NCI-H1092 (cell line): ENCODE results near the gene WLS.
"Not testable (repeated sequence)": the region's sequence is repeated elsewhere in the genome, so short reads cannot be mapped to it uniquely, and the experiment has no call there.

ENCODE experiments used
- DNase-seq: peaks from one replicate; lab custom pipeline; 2025; lab: John Stamatoyannopoulos, UW

Gene WLS

DNA sequence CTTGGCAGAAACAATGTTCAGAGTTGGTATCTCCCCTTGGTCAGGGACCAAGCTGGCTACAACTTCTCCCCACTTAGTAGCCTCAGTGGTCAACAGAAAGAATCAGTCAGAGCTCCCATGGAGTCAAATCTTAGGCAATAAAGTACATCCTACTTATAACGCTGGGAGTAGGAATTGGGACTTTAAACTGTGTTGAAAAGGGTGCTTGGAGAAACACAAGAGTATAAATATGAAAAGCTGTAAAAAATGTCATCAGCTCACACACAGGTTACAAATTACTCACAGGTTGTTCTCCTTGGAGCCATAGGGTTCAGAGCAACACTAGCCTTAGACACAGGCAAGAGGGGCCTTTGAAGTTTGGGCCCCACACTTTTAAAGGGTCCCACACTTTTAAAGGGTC lies 67.4 kb downstream of the WLS start:
- no peak for DNase-seq

GRCh38 chr1:68163220-68163619 lies 69.1 kb downstream of the WLS start:
- no peak for DNase-seq

GRCh38 chr1:68162761-68163160 lies 69.6 kb downstream of the WLS start:
- DNase-seq: no peak

- not testable (repeated sequence) for DNase-seq
These were observed 70.7 kb downstream of the WLS start for GRCh38 chr1:68161672-68162071.

GRCh38 chr1:68160935-68161334 lies 71.4 kb downstream of the WLS start:
- DNase-seq: not testable (repeated sequence)

DNA sequence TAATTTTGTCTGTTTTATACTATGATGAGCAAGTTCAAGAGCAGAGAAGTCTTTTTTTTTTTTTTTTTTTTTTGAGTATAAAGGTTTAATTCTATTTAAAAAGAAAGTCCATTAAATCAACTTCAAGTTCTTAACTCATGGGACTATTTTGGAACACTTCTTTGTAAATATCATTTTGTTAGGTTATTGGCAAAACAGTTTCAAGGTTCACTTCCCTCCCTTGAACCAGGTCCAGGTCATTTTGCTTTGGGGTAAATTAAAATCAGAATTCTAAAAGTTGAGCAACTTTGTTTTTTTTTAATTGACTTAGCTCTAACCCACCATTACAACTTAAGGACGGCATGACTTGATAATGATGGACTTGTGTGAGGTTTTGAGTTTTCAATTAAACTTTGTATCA lies 72.3 kb downstream of the WLS start:
- DNase-seq: no peak

GRCh38 chr1:68158837-68159236 lies 73.5 kb downstream of the WLS start:
- no peak for DNase-seq

DNA sequence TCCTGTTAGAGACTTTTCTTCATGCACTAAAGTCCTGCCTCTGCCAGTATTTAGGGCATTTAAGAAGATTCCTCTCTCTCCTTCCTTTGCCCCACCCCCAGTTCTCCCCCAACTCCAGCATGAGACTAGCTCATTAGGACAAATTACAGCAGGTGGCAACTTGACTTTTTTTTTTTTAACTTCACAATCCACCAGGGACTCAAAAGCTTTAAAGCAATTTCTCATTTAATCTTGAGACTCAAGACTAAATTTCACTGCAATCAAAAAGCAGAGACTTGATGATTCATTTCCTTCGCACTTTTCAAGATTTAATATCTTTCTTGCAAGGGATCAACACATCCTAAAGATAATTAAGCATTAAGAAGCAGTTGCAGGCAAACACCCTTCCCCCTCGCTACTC lies 74.9 kb downstream of the WLS start:
- DNase-seq: no peak

DNA sequence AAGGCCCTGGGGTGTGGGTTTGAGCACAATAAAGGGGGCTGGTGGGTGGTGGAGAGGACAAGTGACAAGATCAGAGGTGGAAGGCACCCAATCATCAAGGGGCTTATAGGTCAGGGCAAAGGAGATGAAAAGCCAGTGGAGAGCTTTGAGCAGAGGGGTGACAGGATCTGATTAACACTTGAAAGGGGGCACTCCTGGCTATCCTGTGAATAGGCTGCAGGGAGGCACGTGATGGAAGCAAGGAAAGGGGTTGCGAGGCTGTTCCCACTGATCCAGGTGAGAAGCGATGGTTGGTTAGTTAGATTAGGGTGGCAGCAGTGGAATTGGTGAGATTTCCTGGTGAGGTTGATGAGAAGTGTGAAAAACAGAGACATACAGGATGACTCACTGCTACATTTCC lies 80.6 kb downstream of the WLS start:
- DNase-seq: no peak

- DNase-seq: no peak
These were observed 82.4 kb downstream of the WLS start for GRCh38 chr1:68149907-68150306.

DNA sequence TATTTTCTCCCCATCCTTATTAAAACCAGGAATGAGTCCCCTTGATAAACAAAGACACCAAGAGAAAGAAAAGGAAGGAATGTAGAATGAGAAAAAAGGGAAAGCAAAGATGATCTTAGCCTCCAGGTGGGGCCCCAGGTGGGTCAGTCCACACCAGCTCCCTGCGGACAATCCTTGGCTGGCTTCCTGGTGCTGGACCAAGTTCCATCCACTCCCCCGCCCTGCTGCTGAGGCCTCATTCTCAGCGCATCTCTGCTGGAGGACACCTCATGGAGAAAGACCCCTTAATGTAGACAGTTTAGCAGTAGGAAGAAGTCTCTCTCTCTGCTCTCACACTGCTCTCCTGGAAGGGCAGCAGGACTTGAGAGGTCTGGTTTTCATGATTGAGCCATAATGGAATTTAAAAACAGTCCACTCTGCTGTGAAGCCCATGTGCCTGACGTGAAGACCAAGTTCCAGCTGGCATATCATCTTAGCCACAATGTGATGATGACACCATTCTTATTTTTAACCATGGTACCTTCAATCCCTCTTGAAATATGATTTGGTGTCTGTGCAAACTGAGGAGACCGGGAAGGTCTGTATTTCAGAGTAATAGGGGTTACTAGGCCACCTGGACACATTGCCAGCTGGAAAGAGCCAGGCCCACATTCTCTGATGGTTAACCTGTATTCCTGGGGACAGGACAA lies 83.1 kb downstream of the WLS start:
- no peak for DNase-seq

GRCh38 chr1:68148631-68149030 lies 83.7 kb downstream of the WLS start:
- DNase-seq: no peak

- DNase-seq: no peak
These were observed 84.7 kb downstream of the WLS start for GRCh38 chr1:68147534-68148171.

DNA sequence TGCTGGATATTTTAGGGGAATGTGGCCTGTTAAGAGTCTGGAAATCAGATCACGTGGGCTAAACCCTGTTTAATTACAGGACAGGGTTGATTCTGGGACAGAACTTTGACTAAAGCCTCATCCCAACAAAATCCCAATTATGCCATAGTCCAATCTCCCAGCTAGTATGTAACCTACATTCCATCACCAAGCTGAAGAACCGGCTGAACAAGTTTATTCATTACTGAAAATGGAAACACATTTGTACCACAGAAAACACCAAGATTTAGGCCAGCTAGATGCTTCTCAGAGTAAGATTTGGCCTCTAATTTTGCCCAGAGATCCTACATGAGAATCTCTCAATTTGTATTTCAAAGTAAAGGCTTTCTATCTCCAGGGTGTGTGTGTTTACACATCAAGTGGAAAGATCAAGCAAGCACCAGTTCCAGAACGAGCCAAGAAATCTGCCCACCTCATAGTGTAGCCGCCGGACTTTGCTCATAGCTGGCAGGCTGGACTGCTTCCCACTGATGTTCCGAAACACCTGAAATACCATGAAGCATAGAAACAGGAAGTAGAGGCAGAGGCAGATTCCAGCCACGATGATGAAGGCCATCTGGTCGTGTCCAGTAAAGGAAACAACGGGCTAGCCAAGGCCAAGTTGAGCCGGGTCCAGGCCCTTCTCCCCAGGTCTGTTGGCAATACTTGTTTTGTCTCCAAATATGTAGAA lies 86.8 kb downstream of the WLS start:
- no peak for DNase-seq

DNA sequence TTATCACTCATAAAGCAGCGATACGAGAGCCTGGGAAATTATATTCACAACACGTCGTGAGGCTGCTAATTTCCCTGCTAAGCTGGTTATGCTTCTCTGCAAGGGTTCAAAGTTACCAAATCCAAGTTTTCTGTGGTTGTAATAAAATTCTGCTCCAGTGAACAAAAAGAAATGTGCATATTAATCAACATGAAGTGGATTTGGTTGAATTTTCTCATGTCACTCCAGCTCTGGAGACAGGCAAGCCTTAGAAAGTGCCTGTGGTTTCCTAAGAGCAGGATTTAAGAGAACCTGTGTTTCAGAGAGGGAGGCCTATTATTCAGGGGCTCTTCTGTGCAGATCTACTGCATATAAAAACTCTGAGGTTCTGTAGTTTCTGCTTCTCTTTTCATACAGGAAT lies 87.5 kb downstream of the WLS start:
- DNase-seq: no peak

DNA sequence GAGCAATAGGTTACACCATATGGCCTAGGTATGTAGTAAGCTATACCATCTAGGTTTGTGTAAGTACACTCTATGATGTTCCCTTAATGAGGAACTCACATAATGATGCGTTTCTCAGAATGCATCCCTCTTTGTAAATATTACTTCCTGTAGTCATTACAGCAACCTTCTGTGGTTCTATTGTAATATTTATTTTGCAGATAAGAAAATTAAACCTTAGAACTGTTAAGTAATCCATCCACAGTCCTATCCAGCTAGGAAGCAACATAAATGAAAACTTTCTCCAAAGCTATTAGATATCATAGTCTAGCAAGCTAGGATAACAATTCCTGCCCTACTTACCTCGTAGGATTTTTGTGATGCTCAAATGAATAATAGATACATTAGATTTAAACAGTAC lies 88.7 kb downstream of the WLS start:
- DNase-seq: no peak

- DNase-seq: no peak
These were observed 89.9 kb downstream of the WLS start for GRCh38 chr1:68142461-68142860.

DNA sequence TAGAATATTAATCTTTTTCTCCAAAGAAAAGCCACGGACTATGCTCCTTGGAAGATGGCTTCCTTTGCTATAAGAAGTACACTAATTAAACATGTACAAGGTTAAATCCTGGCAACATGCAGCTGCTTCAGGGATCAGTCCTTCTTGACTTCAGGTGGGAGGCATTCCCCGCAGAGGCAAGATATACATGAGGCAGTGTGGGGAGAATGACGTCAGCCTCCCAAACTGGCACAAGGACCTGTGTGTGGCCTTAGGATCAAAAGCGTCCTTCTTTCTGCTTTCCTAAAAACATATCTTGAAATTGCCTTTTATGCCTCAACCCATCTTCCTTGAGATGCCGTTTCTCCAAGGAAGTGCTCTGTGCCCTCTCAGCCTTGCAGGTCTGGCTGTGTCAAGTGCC lies 90.3 kb downstream of the WLS start:
- DNase-seq: no peak

DNA sequence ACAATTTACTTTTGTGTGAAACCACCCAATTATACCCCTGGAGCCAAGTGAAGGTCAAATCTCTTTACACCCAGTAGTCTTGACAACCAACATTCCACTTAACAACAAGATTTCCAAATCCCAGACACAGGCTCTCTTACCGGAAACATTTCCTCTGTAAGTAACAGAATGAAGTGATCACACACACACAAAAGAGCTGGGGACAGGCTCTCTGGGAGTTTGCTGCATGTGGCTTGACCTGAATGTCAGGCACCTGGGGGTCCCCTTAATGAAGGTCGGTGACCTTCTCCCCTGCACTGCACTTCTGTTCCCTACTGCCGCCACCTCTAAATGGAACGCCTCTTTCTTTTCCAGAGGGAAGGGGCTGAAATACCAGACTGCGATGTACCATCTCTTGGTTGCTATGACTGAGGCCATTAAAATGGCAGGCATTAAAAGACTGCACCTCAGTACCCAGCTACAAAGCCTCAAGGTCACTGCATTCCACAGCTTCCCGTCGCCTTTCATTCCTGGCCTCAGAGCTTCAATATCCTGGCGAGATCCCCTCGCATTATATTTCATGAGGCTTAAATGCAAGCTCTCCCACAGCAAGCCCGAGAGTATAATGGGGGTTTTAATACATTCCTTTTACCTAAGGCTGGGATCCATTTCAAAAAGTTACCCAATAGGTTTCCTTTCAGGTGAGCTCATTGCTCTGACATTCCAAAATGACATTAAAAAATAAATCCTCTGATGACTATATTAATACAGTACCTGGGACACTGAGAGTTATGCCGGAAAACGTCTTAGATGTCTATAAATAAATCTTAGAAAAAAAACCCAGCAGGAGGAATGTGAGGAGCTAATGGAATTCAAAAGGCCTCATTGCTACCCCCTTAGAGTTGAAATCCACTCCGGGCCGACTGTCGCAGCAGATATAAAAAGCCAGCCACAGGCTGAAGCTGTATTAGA lies 91.0 kb downstream of the WLS start:
- no peak for DNase-seq

GRCh38 chr1:68140536-68140935 lies 91.8 kb downstream of the WLS start:
- DNase-seq: no peak

DNA sequence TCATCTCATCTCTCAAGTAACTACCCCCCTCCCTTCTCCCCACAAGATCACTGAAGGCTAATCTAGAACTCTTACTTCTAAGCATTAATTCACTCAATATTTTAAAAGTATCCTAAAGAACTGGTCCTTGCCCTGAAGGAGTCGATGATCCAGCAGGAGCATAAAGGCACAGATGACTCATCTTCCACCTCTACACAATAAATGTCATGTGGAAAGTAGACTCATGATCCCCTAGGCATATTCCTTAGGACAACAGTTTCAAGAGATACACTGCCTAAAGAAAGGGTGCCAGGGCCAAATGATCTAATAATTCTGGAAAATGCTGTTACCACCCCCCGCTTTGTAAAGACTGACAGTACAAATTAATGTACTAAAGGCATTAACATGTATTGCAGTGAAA lies 96.1 kb downstream of the WLS start:
- no peak for DNase-seq

- DNase-seq: no peak
These were observed 99.7 kb downstream of the WLS start for GRCh38 chr1:68132426-68133130.
